ENCODE results near the gene ARMC8.
"Not testable (repeated sequence)": the region's sequence is repeated elsewhere in the genome, so short reads cannot be mapped to it uniquely, and the experiment has no call there.

ARMC8 gene

GRCh38 chr3:138187296-138188012 is at the start of gene ARMC8:
Gene ARMC8 (plus strand): TSS chr3:138187301. CDS start chr3:138187555, 254 bp downstream.
- no peak for DNase-seq

DNA sequence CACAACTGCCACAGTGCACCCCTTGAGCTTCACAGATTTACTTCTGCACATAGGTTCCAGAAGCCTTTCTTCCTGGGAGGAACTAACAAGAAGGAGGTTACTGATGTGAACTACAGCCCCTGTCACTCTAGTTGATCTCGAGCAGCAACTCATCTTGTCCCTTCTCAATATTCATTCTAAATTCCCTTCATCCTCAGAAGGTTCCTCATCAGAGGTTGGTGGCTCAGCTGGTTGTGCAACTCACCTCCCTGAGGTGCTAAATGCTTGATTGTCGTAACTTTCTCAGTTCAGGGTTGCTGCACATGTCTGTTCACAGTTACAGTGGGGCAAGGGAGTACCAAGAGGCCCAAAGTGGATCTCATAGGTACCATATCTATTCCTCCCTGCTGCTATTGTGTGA is 49.2 kb upstream of the ARMC8 start:
- no peak for DNase-seq

- DNase-seq: no peak
Observed at GRCh38 chr3:138139691-138140090, 47.4 kb upstream of the ARMC8 start.

DNA sequence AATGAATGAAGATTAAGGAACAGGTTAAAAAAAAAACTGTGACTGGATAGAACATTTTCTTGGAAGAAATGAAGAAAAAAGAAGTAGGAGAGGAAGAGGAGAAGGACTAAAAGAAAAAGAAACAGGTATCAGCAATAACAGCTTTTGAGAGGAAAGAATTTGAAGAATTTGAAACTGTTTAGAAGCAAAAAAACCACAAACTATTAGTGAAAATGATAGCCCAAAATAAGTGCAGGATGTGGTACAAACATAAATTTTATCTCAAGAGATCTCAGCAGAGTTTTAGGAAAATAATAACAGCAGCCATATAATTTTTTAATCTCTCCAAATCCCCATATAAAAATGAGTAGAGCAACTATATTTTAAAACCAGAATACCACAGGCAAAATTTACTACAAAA is 46.2 kb upstream of the ARMC8 start:
- DNase-seq: no peak

DNA sequence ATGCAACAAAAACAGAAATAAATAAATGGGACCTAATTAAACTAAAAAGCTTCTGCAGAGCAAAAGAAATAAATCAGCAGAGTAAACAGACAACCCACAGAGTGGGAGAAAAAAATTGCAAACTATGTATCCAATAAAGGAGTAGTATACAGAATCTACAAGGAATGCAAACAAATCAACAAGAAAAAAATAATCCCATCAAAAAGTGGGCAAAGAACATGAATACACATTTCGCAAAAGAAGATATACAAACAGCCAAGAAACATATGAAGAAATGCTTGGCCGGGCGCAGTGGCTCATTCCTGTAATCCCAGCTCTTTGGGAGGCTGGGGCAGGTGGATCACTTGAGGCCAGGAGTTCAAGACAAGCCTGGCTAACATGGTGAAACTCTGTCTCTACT is 44.9 kb upstream of the ARMC8 start:
- not testable (repeated sequence) for DNase-seq

GRCh38 chr3:138148503-138148902 is 38.6 kb upstream of the ARMC8 start:
- DNase-seq: no peak

DNA sequence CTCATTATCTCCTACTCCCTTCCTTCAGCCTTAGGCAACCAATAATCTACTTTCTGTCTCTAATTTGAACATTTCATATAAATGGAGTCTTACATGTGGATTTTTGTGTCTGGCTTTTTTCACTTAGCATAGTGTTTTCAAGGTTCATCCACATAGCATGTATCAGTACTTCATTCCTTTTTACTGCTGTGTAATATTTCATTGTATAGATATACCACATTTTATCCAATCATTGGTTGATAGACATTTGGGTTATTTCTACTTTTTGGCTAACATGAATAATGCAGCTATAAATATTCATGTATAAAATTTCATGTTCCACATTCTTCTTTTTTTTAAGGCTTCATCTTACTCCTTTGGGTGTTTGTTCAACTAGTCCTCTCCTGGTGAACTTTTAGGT is 32.6 kb upstream of the ARMC8 start:
- no peak for DNase-seq

DNA sequence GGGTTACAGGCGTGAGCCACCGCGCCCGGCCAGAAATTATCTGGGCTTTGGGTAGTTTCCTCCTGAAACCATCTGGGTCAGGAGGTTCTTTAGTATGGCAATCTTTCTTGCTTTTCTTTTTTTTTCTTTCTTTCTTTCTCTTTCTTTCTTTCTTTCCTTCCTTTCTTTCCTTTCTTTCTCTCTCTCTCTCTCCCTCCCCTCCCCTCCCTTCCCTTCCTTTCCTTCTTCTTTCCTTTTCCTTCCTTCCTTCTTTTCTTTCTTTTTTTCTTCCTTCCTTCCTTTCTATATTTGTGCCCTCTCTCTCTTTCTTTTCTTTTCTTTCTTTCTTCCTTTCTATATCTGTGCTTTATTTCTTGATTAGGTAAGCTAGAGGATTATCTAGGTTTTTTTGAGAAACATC is 29.4 kb upstream of the ARMC8 start:
- no peak for DNase-seq

- DNase-seq: no peak
Observed at GRCh38 chr3:138165061-138165460, 22.0 kb upstream of the ARMC8 start.

- DNase-seq: no peak
Observed at GRCh38 chr3:138172625-138173024, 14.5 kb upstream of the ARMC8 start.

DNA sequence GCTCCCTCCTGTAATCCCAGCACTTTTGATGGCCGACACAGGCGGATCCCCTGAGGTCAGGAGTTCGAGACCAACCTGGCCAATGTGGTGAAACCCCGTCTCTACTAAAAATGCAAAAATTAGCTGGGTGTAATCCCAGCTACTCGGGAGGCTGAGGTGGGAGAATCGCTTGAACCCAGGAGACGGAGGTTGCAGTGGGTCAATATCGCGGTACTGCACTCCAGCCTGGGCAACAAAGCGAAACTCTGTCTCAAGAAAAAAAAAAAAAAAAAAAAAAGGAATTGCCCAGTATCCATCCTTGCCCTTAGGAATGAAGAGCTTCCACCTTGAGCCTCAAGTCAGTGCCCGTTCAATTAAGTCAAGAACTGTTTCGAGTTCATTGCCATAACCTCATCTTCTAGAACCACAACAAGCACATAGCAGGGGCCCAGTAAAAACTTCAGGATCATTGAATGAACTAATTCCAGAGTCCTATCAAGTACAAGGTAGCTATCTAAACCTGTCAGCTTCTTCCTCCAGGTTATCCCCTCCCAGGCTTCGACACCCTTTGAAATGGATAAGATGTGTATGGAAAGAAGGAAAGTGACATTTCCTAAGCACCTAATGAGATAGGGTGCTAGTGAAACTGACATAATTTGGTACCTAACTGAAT is 13.2 kb upstream of the ARMC8 start:
- no peak for DNase-seq

DNA sequence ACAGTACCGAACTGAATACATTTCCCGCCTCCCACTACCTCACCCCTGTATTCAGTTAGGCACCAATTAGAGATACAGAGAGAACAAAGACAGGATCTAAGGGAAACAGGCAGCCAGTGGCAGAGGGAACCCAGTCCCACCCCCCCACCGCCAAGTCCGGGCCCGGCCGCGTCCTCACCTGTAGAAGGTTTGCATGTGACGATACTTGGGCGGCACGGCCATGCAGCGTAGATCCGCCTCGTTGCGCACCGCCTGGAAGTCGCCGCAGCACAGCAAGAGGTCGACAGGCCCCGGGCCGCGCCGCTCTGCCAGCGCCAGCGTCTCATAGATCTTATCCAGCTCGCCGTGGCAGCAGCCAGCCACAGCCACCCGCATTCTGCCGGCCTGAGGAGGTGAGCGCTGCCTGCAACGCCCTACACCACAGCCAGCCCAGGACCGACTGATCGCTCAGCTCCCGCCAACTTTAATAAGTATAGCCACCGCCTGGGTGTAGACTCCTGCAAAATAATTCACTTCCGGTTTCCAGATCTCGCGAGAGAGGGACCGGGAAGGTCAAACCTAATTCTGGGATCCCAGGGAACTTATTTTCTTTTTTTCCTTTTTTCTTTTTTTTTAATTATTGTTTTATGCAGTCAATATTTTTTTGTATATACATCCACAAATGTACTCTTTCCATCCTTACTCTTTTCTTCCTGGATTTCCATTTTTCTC is 12.5 kb upstream of the ARMC8 start, which contains the start of gene DBR1:
Gene DBR1, minus strand, starts transcription at position 501 of the 711 bp plus-strand sequence. Its CDS starts 126 bp downstream, at position 375.
- peak; percentile 70 for DNase-seq

DNA sequence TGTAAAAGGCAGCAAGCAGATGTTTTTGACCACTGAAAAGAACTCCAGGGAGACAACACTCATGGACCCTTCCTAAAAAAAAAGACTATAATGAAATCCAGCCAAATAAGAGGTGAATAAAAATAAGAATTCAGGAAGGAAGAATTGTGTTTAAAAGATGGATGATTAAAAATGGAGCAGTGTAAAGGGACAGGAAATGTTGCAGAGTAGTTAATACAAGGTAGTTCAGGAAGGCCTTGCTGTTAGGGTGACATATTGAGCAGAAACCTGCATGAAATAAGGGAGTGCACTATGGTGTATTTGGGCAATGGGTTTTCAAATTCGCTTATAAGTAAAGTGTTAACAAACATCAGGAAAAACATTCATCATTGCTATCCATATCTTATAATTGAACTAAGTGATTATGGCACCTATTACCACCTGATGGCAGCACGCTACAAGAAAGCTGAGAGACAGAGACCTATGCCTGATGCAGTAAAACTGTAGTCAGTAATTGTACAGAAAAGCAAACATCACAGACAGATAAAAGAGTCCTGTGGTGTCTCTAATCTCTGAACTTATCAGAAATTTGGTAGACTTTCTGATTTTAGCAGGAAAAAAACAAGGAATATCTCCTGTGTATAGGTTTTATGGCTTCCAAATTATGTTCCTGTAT is 6.6 kb upstream of the ARMC8 start:
- no peak for DNase-seq

GRCh38 chr3:138184994-138185393 is 2.1 kb upstream of the ARMC8 start:
- DNase-seq: no peak

- DNase-seq: no peak
Observed at GRCh38 chr3:138186221-138186620, 880 bp upstream of the ARMC8 start.

GRCh38 chr3:138186803-138187295 is 252 bp upstream of the ARMC8 start:
- peak; percentile 78 for DNase-seq

GRCh38 chr3:138188013-138188730 is 1.1 kb downstream of the ARMC8 start:
- DNase-seq: no peak

DNA sequence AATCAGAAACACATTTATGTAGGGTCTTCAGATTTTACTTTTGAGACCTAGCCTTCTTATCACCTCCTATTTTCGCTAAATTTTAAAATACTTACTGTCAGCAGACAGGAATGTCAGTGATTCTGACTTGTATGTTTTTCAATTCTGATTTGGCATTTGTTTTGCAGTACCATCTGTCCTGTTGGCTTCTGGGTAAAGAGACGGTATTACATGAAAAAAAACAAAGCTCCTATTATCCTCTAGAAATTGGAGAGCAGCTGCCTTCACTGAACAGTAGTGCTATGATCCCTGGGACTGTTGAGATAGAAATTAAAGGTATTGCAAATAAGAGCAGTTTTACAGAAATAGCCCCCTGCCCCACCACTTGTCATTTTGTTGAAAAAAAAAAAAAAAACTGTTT is 8.4 kb downstream of the ARMC8 start:
- no peak for DNase-seq

- DNase-seq: no peak
Observed at GRCh38 chr3:138196023-138196422, 8.9 kb downstream of the ARMC8 start.

DNA sequence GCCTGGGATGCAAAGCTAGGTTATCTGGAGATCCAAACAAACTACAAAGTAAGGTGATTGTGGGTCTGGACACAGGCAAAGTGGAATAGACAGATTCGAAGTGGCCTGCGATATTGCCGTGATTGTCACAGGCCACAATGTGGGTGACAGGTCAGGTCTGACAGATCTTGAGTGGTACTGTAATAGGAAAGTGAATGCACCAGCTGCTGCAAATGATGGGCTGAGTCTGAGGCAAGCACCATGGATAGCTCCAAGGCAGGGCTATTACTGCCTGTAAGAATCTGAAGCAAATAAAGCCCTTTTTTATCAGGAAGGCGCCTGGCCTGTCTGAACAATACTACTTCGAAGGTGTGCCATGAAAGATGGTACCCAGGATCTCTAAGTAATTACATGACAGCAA is 10.0 kb downstream of the ARMC8 start:
- DNase-seq: no peak

DNA sequence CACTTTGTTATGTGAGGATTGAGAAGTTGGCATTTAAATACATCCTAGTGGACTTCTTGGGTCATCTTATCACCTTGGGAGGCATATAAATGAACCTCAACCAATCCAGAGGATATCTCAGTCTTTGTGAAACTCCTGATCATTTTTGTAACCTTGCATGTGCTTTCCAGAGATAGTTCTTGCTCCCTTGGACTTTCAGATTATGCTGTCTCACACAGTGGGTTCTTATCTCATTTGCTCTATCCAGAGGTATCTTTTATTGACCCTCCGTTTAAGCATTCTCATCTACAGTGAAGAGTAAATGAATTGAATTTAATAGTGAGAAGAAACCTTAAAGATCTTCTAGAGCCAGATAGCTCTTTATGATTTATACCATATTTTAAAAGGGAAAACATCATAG is 10.4 kb downstream of the ARMC8 start:
- DNase-seq: no peak

DNA sequence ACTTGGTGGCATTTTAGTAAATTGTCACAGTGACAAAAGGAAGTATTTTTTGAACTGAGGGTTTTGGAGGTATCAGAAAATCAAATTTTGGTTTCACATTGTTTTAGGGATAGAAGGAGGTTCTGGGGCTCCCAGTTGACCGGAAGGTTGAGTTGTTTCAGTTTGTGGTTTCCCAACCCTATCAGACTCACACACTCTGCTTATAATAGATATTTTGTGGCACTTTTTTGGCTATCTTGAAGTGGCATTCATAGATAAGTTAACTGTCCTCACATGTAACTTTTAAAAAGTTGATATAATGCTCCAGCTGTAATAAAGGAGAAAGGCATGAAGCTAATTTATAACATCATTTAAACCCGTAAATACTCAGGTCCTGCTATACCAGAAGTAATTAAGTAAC is 12.8 kb downstream of the ARMC8 start:
- DNase-seq: no peak

GRCh38 chr3:138200424-138200823 is 13.3 kb downstream of the ARMC8 start:
- DNase-seq: no peak
